BLaER1 treated with 17β-estradiol and CSF1 and Interleukin-3, amounts not matched to agents 10 nM and 100 nM (cell line): ENCODE data around the gene ING3.
A peak's percentile ranks its signal among the peaks of the same experiment; 100 is the strongest.

Experiments
- H3K27ac ChIP-seq, 11 experiments: shearing (Covaris generic); formaldehyde crosslinking; 2 replicates each; pipeline ENCODE4 v1.8.1; 2022
- H3K27me3 ChIP-seq, 11 experiments: shearing (Covaris generic); formaldehyde crosslinking; 2 replicates each; pipeline ENCODE4 v1.8.1; 2022
- H3K36me3 ChIP-seq, 11 experiments: shearing (Covaris generic); formaldehyde crosslinking; 2 replicates each; pipeline ENCODE4 v1.8.1; 2022
- H3K4me1 ChIP-seq, 10 experiments: shearing (Covaris generic); formaldehyde crosslinking; 2 replicates each; pipeline ENCODE4 v1.8.1; 2022
- H3K4me2 ChIP-seq, 11 experiments: shearing (Covaris generic); formaldehyde crosslinking; 2 replicates each; pipeline ENCODE4 v1.8.1; 2022
- H3K4me3 ChIP-seq, 10 experiments: shearing (Covaris generic); formaldehyde crosslinking; 2 replicates each; pipeline ENCODE4 v1.8.1; 2022
- H3K9ac ChIP-seq, 11 experiments: shearing (Covaris generic); formaldehyde crosslinking; 2 replicates each; pipeline ENCODE4 v1.8.1; 2022
- H3K9me3 ChIP-seq, 11 experiments: shearing (Covaris generic); formaldehyde crosslinking; replicated peaks in 1 of 11; 2 replicates each; pipeline ENCODE4 v1.8.1; 2022
- H4K20me1 ChIP-seq, 11 experiments: shearing (Covaris generic); formaldehyde crosslinking; 2 replicates each; pipeline ENCODE4 v1.8.1; 2022
- Cebpa-rat ChIP-seq, 11 experiments: shearing (Covaris generic); IDR thresholded peaks; 2 replicates each; pipeline ENCODE4 v1.8.1; 2022

ING3 gene

DNA sequence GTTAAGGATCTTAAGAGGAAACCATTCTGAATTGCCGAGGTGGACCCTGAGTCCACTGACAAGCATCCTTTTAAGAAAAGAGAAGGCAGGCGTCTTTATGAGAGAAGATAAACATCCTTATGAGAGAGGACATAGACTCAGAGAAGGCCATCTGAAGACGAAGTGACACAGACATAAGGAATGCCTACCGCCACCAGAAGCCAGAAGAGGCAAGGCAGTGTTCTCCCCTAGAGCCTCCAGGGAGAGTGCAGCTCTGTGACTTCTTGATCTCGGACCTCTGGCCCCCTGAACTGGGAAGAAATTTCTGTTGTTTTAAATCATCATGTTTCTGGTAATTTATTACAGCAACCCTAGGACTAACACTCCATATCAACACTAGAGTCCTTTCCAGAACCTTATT is 25.2 kb upstream of the ING3 start:
- Histone ChIP-seq H3K4me3 (no peak overlapping the region), H3K9me3 (no peaks in the 10 kb centered on the region), H4K20me1 (no peaks in the 10 kb centered on the region), H3K9ac (no peak overlapping the region), H3K27ac (no peak overlapping the region), H3K27me3 (no peaks in the 10 kb centered on the region), H3K36me3 (no peaks in the 10 kb centered on the region), H3K4me2 (no peak overlapping the region), H3K4me1 (peaks cover 0 to 22% (median 0%) of the 10 kb centered on the region in 10 experiments; a peak in 6 of 20 replicates)
- TF ChIP-seq Cebpa-rat (IDR thresholded peaks at IDR 0.05), result no peak

DNA sequence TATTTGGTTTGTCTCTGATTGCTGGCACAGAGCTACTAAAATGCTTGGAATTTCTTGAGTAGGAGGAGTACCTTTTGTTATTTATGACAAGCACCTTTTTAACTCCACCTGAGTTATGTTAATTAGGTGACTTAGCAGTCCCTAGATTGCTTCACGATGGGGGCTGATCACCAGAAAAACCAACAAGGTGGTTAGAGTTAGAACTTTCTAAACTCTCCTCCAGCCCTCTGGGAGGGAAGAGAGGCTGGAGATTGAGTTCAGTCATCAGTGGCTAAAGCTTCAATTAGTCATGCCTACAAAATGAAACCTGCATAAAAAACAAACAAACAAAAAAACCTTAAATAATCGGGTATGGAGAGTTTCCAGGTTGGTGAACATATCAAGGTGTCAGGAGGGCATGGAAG is 23.6 kb upstream of the ING3 start:
- Histone ChIP-seq H3K27ac (no peak overlapping the region), H3K36me3 (no peaks in the 10 kb centered on the region), H3K4me3 (no peak overlapping the region), H3K9ac (no peak overlapping the region), H3K4me2 (no peak overlapping the region), H3K4me1 (peaks cover 0 to 33% (median 0%) of the 10 kb centered on the region in 10 experiments; a peak in 6 of 20 replicates), H4K20me1 (no peaks in the 10 kb centered on the region), H3K9me3 (no peaks in the 10 kb centered on the region), H3K27me3 (no peaks in the 10 kb centered on the region)
- TF ChIP-seq Cebpa-rat (IDR thresholded peaks at IDR 0.05), result no peak

DNA sequence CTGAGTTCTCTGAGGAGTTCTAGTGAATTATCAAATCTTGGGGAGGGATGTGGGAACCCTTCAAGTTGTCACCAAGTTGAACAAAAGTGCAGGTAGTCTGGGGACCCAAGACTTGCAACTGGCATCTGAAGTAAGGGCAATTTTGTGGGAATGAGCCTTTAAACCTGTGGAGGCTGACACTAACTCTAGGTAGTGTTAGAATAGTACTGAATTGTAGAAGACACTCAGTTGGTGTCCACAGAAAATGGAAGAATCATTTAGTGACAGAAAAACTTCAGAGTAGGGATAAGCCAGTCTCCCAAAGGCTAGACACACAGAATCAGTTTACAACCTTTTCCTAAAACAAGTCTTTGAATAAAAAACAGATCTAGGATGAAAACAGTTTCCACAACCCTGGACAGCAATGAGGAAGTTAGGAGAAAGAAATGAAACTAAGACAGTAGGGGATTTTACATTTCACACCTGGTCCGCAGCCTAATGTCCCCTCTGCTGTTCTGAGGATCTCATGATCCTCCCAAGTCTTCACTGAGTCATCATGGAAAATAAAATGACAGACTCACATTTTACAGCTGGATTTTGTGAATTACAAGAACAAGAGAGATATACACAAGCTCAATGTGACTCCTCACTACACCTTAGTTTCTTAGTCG is 23.0 kb upstream of the ING3 start:
- TF ChIP-seq Cebpa-rat (IDR thresholded peaks at IDR 0.05), result no peak
- Histone ChIP-seq H3K4me2 (0 out of 22 replicates have a peak overlapping the region, but pooled peaks of 1 of the 11 experiments have one; percentile 4), H3K9me3 (no peaks in the 10 kb centered on the region), H3K9ac (no peak overlapping the region), H3K27ac (no peak overlapping the region), H3K4me1 (peaks cover 0 to 33% (median 0%) of the 10 kb centered on the region in 10 experiments; a peak in 6 of 20 replicates), H4K20me1 (no peaks in the 10 kb centered on the region), H3K4me3 (no peak overlapping the region), H3K36me3 (no peaks in the 10 kb centered on the region), H3K27me3 (no peaks in the 10 kb centered on the region)

DNA sequence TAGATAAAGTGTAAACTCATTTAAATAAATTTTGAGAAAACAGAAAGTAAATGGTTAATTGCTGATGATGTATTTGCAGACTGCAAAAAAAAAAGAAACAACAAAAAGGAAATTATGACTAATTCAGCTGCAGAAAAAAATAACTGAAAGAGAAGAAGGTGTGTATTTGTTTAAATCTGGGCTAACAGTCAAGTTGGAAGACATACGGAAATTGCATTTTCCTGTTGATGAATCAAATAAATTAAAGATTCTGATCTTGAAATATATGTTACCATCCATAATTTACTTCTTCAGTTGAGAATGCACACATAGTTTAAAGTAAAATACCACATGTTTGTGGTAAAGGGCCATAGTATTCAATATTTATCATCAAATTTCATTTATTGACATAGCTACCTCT is 19.3 kb upstream of the ING3 start:
- Histone ChIP-seq H3K4me3 (no peak overlapping the region), H4K20me1 (no peaks in the 10 kb centered on the region), H3K4me2 (peak overlapping the region in 3 of 11 experiments; percentile 7 to 39 (median 33); a peak in 3 of 22 replicates), H3K9ac (no peak overlapping the region), H3K4me1 (peaks cover 0 to 33% (median 0%) of the 10 kb centered on the region in 10 experiments; a peak in 6 of 20 replicates), H3K36me3 (no peaks in the 10 kb centered on the region), H3K27me3 (no peaks in the 10 kb centered on the region), H3K27ac (no peak overlapping the region), H3K9me3 (no peaks in the 10 kb centered on the region)
- no peak for TF ChIP-seq Cebpa-rat (IDR thresholded peaks at IDR 0.05)

DNA sequence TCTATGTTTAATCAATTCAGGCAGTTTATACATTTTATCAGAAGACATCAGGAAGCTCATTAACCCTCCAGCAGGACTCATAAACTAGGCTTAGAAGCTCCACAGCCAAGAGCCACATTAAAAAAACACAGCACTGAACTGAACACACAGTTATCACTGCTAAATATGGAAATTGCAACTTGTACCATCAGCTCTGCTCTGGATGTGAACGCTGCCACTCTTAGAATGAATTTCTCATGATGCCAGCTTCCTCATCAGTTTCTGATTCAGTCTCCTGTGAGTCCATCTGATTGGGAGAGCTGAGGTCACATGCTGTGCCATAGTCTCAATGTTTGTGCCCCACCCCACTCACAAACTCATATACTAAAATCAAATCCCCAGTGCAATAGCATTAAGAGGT is 17.1 kb upstream of the ING3 start:
- peaks cover 0 to 28% (median 0%) of the 10 kb centered on the region in 10 experiments; a peak in 6 of 20 replicates for H3K4me1 ChIP-seq
- H3K4me3 ChIP-seq, result no peak overlapping the region
- H3K27me3 ChIP-seq, result no peaks in the 10 kb centered on the region
- no peaks in the 10 kb centered on the region for H3K9me3 ChIP-seq
- no peak for TF ChIP-seq Cebpa-rat (IDR thresholded peaks at IDR 0.05)
- no peak overlapping the region for H3K27ac ChIP-seq
- H3K4me2 ChIP-seq, result no peak overlapping the region
- H3K9ac ChIP-seq, result no peak overlapping the region
- no peaks in the 10 kb centered on the region for H4K20me1 ChIP-seq
- no peaks in the 10 kb centered on the region for H3K36me3 ChIP-seq

DNA sequence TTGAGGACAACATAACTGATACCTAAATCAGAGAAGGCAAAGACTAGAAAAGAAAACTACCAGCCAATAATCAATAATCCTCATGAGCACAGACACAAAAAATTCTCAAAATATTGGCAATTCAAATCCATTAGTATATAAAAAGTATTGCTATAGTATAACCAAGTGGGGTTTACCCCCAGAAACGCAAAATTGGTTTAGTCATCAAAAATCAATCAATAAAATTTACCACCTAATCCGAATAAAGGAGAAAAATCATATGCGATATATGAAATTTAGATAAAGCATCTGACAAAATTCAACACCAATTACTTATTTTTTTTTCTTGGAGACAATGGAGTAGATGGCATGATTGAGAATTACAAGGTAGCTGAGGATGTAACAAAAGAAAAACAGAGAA is 11.2 kb upstream of the ING3 start:
- no peak for TF ChIP-seq Cebpa-rat (IDR thresholded peaks at IDR 0.05)
- Histone ChIP-seq H3K9me3 (no peaks in the 10 kb centered on the region), H3K4me1 (peaks cover 0 to 4% (median 0%) of the 10 kb centered on the region in 10 experiments; a peak in 1 of 20 replicates), H3K4me2 (no peak overlapping the region), H3K27me3 (no peaks in the 10 kb centered on the region), H3K9ac (no peak overlapping the region), H3K36me3 (no peaks in the 10 kb centered on the region), H3K27ac (no peak overlapping the region), H3K4me3 (no peak overlapping the region), H4K20me1 (no peaks in the 10 kb centered on the region)

DNA sequence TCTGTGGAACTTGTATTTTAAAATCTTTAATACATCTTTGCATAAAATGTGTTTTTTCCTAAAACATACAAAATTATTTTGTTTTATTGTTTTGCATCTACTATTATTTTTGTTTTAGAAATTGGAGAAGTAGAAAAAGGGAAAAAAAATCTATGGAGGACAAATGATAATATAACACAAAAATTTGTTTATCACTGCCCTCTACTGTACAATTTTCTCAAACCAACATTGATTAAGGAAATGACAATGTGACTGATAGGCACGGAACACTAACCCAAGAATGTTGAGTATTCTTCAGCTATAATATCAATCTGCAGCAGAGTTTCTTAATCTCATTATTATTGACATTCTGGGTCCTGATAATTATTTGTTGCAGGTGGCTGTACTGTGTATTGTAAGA is 9.5 kb upstream of the ING3 start:
- peaks cover 0 to 4% (median 0%) of the 10 kb centered on the region in 10 experiments; a peak in 1 of 20 replicates for H3K4me1 ChIP-seq
- H3K36me3 ChIP-seq, result no peaks in the 10 kb centered on the region
- TF ChIP-seq Cebpa-rat (IDR thresholded peaks at IDR 0.05), result no peak
- H3K27ac ChIP-seq, result no peak overlapping the region
- H3K9me3 ChIP-seq, result no peaks in the 10 kb centered on the region
- no peak overlapping the region for H3K9ac ChIP-seq
- H4K20me1 ChIP-seq, result no peaks in the 10 kb centered on the region
- H3K4me2 ChIP-seq, result no peak overlapping the region
- no peaks in the 10 kb centered on the region for H3K27me3 ChIP-seq
- H3K4me3 ChIP-seq, result no peak overlapping the region

DNA sequence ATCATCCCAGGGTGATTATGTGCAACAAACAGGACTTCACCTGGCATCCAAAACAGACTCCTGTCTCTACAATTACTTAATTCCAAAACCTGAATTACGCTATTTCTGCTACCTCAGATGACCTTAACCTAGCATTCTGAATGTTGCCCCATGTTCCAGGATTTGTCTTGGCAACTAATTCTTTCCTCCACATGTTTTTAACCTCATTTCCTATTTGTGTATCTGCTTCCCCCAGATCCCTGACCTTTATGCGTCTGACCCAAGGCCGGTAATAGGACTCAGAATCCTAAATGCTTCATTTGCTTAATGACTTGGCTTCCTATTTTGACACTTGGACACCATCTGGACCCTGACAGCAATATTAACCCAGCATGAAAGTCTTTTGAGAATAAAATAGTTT is 8.7 kb upstream of the ING3 start:
- no peaks in the 10 kb centered on the region for H3K9me3 ChIP-seq
- no peak for TF ChIP-seq Cebpa-rat (IDR thresholded peaks at IDR 0.05)
- no peak overlapping the region for H3K4me2 ChIP-seq
- H3K4me1 ChIP-seq, result peaks cover 0 to 4% (median 0%) of the 10 kb centered on the region in 10 experiments; a peak in 1 of 20 replicates
- no peaks in the 10 kb centered on the region for H3K36me3 ChIP-seq
- no peaks in the 10 kb centered on the region for H4K20me1 ChIP-seq
- no peak overlapping the region for H3K9ac ChIP-seq
- no peaks in the 10 kb centered on the region for H3K27me3 ChIP-seq
- no peak overlapping the region for H3K4me3 ChIP-seq
- H3K27ac ChIP-seq, result no peak overlapping the region

DNA sequence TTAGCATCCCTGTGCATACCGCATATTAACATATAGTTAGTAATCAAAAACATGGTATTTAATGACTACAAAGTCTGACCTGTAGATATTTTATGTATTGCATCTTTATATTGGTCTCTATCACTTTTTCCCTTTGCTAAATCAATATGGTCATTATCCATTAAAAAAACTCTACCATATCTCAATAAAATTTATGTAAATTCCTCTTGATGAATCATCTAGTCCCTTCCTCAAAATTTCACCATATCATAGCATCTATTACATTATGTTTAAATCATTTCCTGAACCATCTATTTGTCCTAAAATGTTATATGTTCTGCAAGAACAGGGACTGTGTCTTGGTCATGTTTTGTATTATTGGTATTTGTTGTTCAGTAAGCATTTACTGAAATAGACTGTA is 7.7 kb upstream of the ING3 start:
- H4K20me1 ChIP-seq, result no peaks in the 10 kb centered on the region
- no peaks in the 10 kb centered on the region for H3K36me3 ChIP-seq
- no peak overlapping the region for H3K4me3 ChIP-seq
- TF ChIP-seq Cebpa-rat (IDR thresholded peaks at IDR 0.05), result no peak
- H3K27ac ChIP-seq, result no peak overlapping the region
- H3K9me3 ChIP-seq, result no peaks in the 10 kb centered on the region
- H3K4me2 ChIP-seq, result no peak overlapping the region; a peak in 1 of 22 replicates
- no peaks in the 10 kb centered on the region for H3K27me3 ChIP-seq
- H3K9ac ChIP-seq, result no peak overlapping the region
- H3K4me1 ChIP-seq, result peaks cover 0 to 4% (median 0%) of the 10 kb centered on the region in 10 experiments; a peak in 1 of 20 replicates
